KMS-11 (cell line): ENCODE data around the gene TOLLIP.
"Not testable (repeated sequence)": the region's sequence is repeated elsewhere in the genome, so short reads cannot be mapped to it uniquely, and the experiment has no call there.

Experiments
- H2AFZ ChIP-seq: fragments of 200-600 bp; sonication (generic); 2 replicates; pipeline ENCODE4 v1.6.1; 2016; ENCODE audit warnings: antibody characterized with exemption, mixed run types, low read depth
- H3K27ac ChIP-seq: fragments of 200-600 bp; sonication (generic); 2 replicates; pipeline ENCODE4 v1.6.1; 2016; ENCODE audit warnings: mild to moderate bottlenecking, mixed run types
- H3K27me3 ChIP-seq: fragments of 200-600 bp; sonication (generic); 2 replicates; pipeline ENCODE4 v1.6.1; 2017; ENCODE audit warnings: mild to moderate bottlenecking, low read depth, mixed run types, moderate library complexity; ENCODE audit not compliant: insufficient read depth
- H3K36me3 ChIP-seq: fragments of 200-600 bp; sonication (generic); 2 replicates; pipeline ENCODE4 v1.6.1; 2017; ENCODE audit warnings: mild to moderate bottlenecking, mixed run types; ENCODE audit not compliant: insufficient read depth
- H3K4me1 ChIP-seq: fragments of 200-600 bp; sonication (generic); 2 replicates; pipeline ENCODE4 v1.6.1; 2016; ENCODE audit warnings: mild to moderate bottlenecking, low read depth, mixed run types; ENCODE audit not compliant: poor library complexity, severe bottlenecking
- H3K4me2 ChIP-seq: fragments of 200-600 bp; sonication (generic); 2 replicates; pipeline ENCODE4 v1.7.0; 2016; ENCODE audit warnings: mild to moderate bottlenecking, mixed run types
- H3K4me3 ChIP-seq: fragments of 200-600 bp; sonication (generic); IDR thresholded peaks from 2 replicates; pipeline ENCODE4 v1.6.1; 2017; ENCODE audit warnings: low read depth, low read length, mixed read lengths; ENCODE audit not compliant: insufficient read depth
- H3K79me2 ChIP-seq: fragments of 200-600 bp; sonication (generic); 2 replicates; pipeline ENCODE4 v1.6.1; 2016; ENCODE audit warnings: low read depth, mixed run types; ENCODE audit not compliant: insufficient read depth
- H3K9ac ChIP-seq: fragments of 200-600 bp; sonication (generic); 2 replicates; pipeline ENCODE4 v1.6.1; 2016; ENCODE audit warnings: mild to moderate bottlenecking, mixed run types
- H4K20me1 ChIP-seq: fragments of 200-600 bp; sonication (generic); 2 replicates; pipeline ENCODE4 v1.6.1; 2016; ENCODE audit warnings: mild to moderate bottlenecking, mixed run types; ENCODE audit not compliant: insufficient read depth
- CTCF ChIP-seq: fragments of 200-600 bp; sonication (generic); conservative IDR thresholded peaks from 2 replicates; pipeline ENCODE4 v1.6.1; 2017; ENCODE audit warnings: low read depth, mild to moderate bottlenecking, antibody characterized with exemption, low read length, moderate library complexity, mixed read lengths

TOLLIP gene

GRCh38 chr11:1254086-1254648 is 55.3 kb downstream of the TOLLIP start:
- Histone ChIP-seq H3K4me2 (no peak overlapping the region), H3K27me3 (no peaks in the 10 kb centered on the region; the same call in 1 of the 2 replicates), H2AFZ (no peak overlapping the region), H4K20me1 (no peaks in the 10 kb centered on the region), H3K79me2 (no peaks in the 10 kb centered on the region), H3K4me1 (no peaks in the 10 kb centered on the region), H3K9ac (no peak overlapping the region), H3K4me3 (no peak overlapping the region), H3K36me3 (no peaks in the 10 kb centered on the region), H3K27ac (no peak overlapping the region)
- no peak for TF ChIP-seq CTCF

- no peak overlapping the region for H3K4me2 ChIP-seq
- H3K4me3 ChIP-seq: no peak overlapping the region
- no peaks in the 10 kb centered on the region; the same call in 1 of the 2 replicates for H3K27me3 ChIP-seq
- no peaks in the 10 kb centered on the region for H3K4me1 ChIP-seq
- H3K79me2 ChIP-seq: no peaks in the 10 kb centered on the region
- no peak overlapping the region for H2AFZ ChIP-seq
- no peak overlapping the region for H3K9ac ChIP-seq
- TF ChIP-seq CTCF: no peak
- no peaks in the 10 kb centered on the region for H3K36me3 ChIP-seq
- H3K27ac ChIP-seq: no peak overlapping the region
- H4K20me1 ChIP-seq: no peaks in the 10 kb centered on the region
These were observed 56.3 kb downstream of the TOLLIP start for GRCh38 chr11:1253103-1253485.

- H3K27ac ChIP-seq: no peak overlapping the region
- H3K4me1 ChIP-seq: no peaks in the 10 kb centered on the region
- H3K4me2 ChIP-seq: no peak overlapping the region
- H3K79me2 ChIP-seq: no peaks in the 10 kb centered on the region
- no peaks in the 10 kb centered on the region for H4K20me1 ChIP-seq
- no peaks in the 10 kb centered on the region for H3K36me3 ChIP-seq
- H3K9ac ChIP-seq: no peak overlapping the region
- H3K27me3 ChIP-seq: no peaks in the 10 kb centered on the region; the same call in 1 of the 2 replicates
- H3K4me3 ChIP-seq: no peak overlapping the region
- H2AFZ ChIP-seq: no peak overlapping the region
- no peak for TF ChIP-seq CTCF
These were observed 56.9 kb downstream of the TOLLIP start for GRCh38 chr11:1252371-1253102.

GRCh38 chr11:1251236-1251770 is 58.1 kb downstream of the TOLLIP start:
- no peak for TF ChIP-seq CTCF
- no peak overlapping the region for H2AFZ ChIP-seq
- no peaks in the 10 kb centered on the region for H3K4me1 ChIP-seq
- no peaks in the 10 kb centered on the region; the same call in 1 of the 2 replicates for H3K27me3 ChIP-seq
- H3K4me3 ChIP-seq: no peak overlapping the region
- H3K79me2 ChIP-seq: no peaks in the 10 kb centered on the region
- H3K27ac ChIP-seq: no peak overlapping the region
- H3K36me3 ChIP-seq: no peaks in the 10 kb centered on the region
- no peaks in the 10 kb centered on the region for H4K20me1 ChIP-seq
- H3K9ac ChIP-seq: no peak overlapping the region
- H3K4me2 ChIP-seq: no peak overlapping the region

GRCh38 chr11:1250411-1250810 is 59.0 kb downstream of the TOLLIP start:
- not testable (repeated sequence) for H3K4me1 ChIP-seq, H3K27me3 ChIP-seq, H3K9ac ChIP-seq, H2AFZ ChIP-seq, H4K20me1 ChIP-seq, H3K4me2 ChIP-seq, H3K27ac ChIP-seq, H3K36me3 ChIP-seq, H3K79me2 ChIP-seq, H3K4me3 ChIP-seq

- H3K4me1 ChIP-seq, H2AFZ ChIP-seq, H3K27ac ChIP-seq, H4K20me1 ChIP-seq, H3K27me3 ChIP-seq, H3K9ac ChIP-seq, H3K79me2 ChIP-seq, H3K4me2 ChIP-seq, H3K4me3 ChIP-seq, H3K36me3 ChIP-seq: not testable (repeated sequence)
These were observed 60.5 kb downstream of the TOLLIP start for GRCh38 chr11:1248951-1249350.

GRCh38 chr11:1247026-1247425 is 62.4 kb downstream of the TOLLIP start:
- not testable (repeated sequence) for H3K27me3 ChIP-seq, H3K9ac ChIP-seq, H3K4me2 ChIP-seq, H3K36me3 ChIP-seq, H2AFZ ChIP-seq, H3K27ac ChIP-seq, H3K4me3 ChIP-seq, H3K79me2 ChIP-seq, H3K4me1 ChIP-seq, H4K20me1 ChIP-seq
